ENCODE measurements around the gene SLC23A2.

Gene SLC23A2

GRCh38 chr20:4833074-4833728, 168.1 kb downstream of the SLC23A2 start:
- H3K27me3 ChIP-seq (ENCODE audit: low read depth, low read length) = no peaks in the 10 kb centered on the region
- TF ChIP-seq EZH2phosphoT487 (IDR thresholded peaks at IDR 0.05; ENCODE audit: low read depth) (no peak), CTCF (IDR thresholded peaks at IDR 0.05; ENCODE audit: low read depth, low read length) (no peak)
- H3K27ac ChIP-seq (ENCODE audit: low read length) = no peak overlapping the region
- H3K9ac ChIP-seq (ENCODE audit: low read length) = no peak overlapping the region
- H3K79me2 ChIP-seq (ENCODE audit: low read length) = no peaks in the 10 kb centered on the region
- H3K9me3 ChIP-seq (ENCODE audit: insufficient read depth, low read length) = no peaks in the 10 kb centered on the region
- H4K20me1 ChIP-seq (ENCODE audit: insufficient read depth, low read length) = no peaks in the 10 kb centered on the region
- no peak overlapping the region for H3K4me2 ChIP-seq (ENCODE audit: low read length)
- H3K4me3 ChIP-seq (ENCODE audit: low read length) = no peak overlapping the region
- H3K36me3 ChIP-seq (replicated peaks; ENCODE audit: low read depth, low read length) = peaks cover 6% of the 10 kb centered on the region
- H3K4me1 ChIP-seq (ENCODE audit: low read length) = 0 out of 2 replicates have a peak, but pooled peaks cover under 1% of the 10 kb centered on the region
- H2AFZ ChIP-seq (ENCODE audit: low read depth, low read length) = no peak overlapping the region

- H3K4me1 ChIP-seq (ENCODE audit: low read length) = no peaks in the 10 kb centered on the region
- no peak overlapping the region for H3K9ac ChIP-seq (ENCODE audit: low read length)
- H3K9me3 ChIP-seq (ENCODE audit: insufficient read depth, low read length) = no peaks in the 10 kb centered on the region
- H2AFZ ChIP-seq (ENCODE audit: low read depth, low read length) = no peak overlapping the region
- no peak overlapping the region for H3K4me3 ChIP-seq (ENCODE audit: low read length)
- no peak for TF ChIP-seq CTCF (IDR thresholded peaks at IDR 0.05; ENCODE audit: low read depth, low read length)
- no peak for TF ChIP-seq EZH2phosphoT487 (IDR thresholded peaks at IDR 0.05; ENCODE audit: low read depth)
- no peaks in the 10 kb centered on the region for H3K79me2 ChIP-seq (ENCODE audit: low read length)
- H4K20me1 ChIP-seq (ENCODE audit: insufficient read depth, low read length) = no peaks in the 10 kb centered on the region
- peaks cover 10% of the 10 kb centered on the region for H3K36me3 ChIP-seq (replicated peaks; ENCODE audit: low read depth, low read length)
- no peak overlapping the region for H3K27ac ChIP-seq (ENCODE audit: low read length)
- H3K27me3 ChIP-seq (ENCODE audit: low read depth, low read length) = no peaks in the 10 kb centered on the region
- H3K4me2 ChIP-seq (ENCODE audit: low read length) = no peak overlapping the region
These were observed 168.8 kb downstream of the SLC23A2 start for GRCh38 chr20:4832469-4832868.

- TF ChIP-seq CTCF (IDR thresholded peaks at IDR 0.05; ENCODE audit: low read depth, low read length) = no peak
- TF ChIP-seq EZH2phosphoT487 (IDR thresholded peaks at IDR 0.05; ENCODE audit: low read depth) = no peak
- Histone ChIP-seq H3K4me3 (ENCODE audit: low read length) (no peak overlapping the region), H3K9me3 (ENCODE audit: insufficient read depth, low read length) (no peaks in the 10 kb centered on the region)
These were observed 170.6 kb downstream of the SLC23A2 start for GRCh38 chr20:4830696-4831095.

DNA sequence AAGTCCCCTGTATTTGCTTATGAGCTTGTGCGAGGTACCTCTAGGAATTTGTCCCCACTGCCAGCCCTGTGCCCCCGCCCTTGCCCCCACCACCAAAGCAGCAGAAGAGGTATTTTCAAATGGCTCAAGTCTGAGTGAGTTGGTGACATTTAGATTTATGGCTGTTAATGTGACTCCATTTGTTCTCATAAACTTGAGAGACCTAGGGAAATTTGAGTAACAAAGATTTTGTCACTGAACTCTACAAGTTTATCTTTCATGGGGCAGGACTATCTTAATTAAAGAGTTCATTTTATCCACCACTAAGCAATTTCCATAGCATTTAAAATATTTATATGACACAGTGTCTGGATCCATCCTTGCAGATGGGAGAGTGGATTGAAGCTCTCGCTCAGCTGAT, 171.1 kb downstream of the SLC23A2 start:
- H3K4me2 ChIP-seq (ENCODE audit: low read length) = no peak overlapping the region
- TF ChIP-seq CTCF (IDR thresholded peaks at IDR 0.05; ENCODE audit: low read depth, low read length) = no peak
- TF ChIP-seq EZH2phosphoT487 (IDR thresholded peaks at IDR 0.05; ENCODE audit: low read depth) = no peak
- no peaks in the 10 kb centered on the region for H3K9me3 ChIP-seq (ENCODE audit: insufficient read depth, low read length)
- no peaks in the 10 kb centered on the region for H4K20me1 ChIP-seq (ENCODE audit: insufficient read depth, low read length)
- no peak overlapping the region for H3K9ac ChIP-seq (ENCODE audit: low read length)
- H3K4me1 ChIP-seq (ENCODE audit: low read length) = no peaks in the 10 kb centered on the region
- peaks cover 13% of the 10 kb centered on the region for H3K36me3 ChIP-seq (replicated peaks; ENCODE audit: low read depth, low read length)
- H3K79me2 ChIP-seq (ENCODE audit: low read length) = no peaks in the 10 kb centered on the region
- no peaks in the 10 kb centered on the region for H3K27me3 ChIP-seq (ENCODE audit: low read depth, low read length)
- no peak overlapping the region for H3K27ac ChIP-seq (ENCODE audit: low read length)
- H3K4me3 ChIP-seq (ENCODE audit: low read length) = no peak overlapping the region
- H2AFZ ChIP-seq (ENCODE audit: low read depth, low read length) = no peak overlapping the region

More at GRCh38 chr20:4830696-4831095, 170.6 kb downstream of the SLC23A2 start:
- H3K4me1 ChIP-seq (ENCODE audit: low read length) = no peaks in the 10 kb centered on the region
- no peaks in the 10 kb centered on the region for H4K20me1 ChIP-seq (ENCODE audit: insufficient read depth, low read length)
- H3K4me2 ChIP-seq (ENCODE audit: low read length) = no peak overlapping the region
- H2AFZ ChIP-seq (ENCODE audit: low read depth, low read length) = no peak overlapping the region
- no peaks in the 10 kb centered on the region for H3K79me2 ChIP-seq (ENCODE audit: low read length)
- H3K9ac ChIP-seq (ENCODE audit: low read length) = no peak overlapping the region
- peaks cover 13% of the 10 kb centered on the region for H3K36me3 ChIP-seq (replicated peaks; ENCODE audit: low read depth, low read length)
- H3K27ac ChIP-seq (ENCODE audit: low read length) = no peak overlapping the region
- H3K27me3 ChIP-seq (ENCODE audit: low read depth, low read length) = no peaks in the 10 kb centered on the region
